SK-N-SH (cell line): ENCODE results near the gene SLC35F5. TPM values are rescaled to one million over a fixed set of nuclear protein-coding genes. Genes with fewer than 3 reads are reported as not detected.

ENCODE experiments used
- CTCF ChIA-PET: fragments of 300-600, 350-600 bp; formaldehyde crosslinking; extraction: SDS; loops from one replicate; lab custom pipeline; 2021; lab: Yijun Ruan, JAX
- POLR2A ChIA-PET: fragments of 350-600 bp; sonication (Branson Sonifier 250); formaldehyde crosslinking; extraction: SDS; loops from one replicate; lab custom pipeline; 2020; ENCODE audit warnings: antibody characterized with exemption, inconsistent platforms; lab: Yijun Ruan, JAX
- DNase-seq: peaks from one replicate; pipeline ENCODE4 v3.0.0; 2012
- H2AFZ ChIP-seq: fragments of 200-600 bp; sonication (generic); 2 replicates; pipeline ENCODE4 v1.8.1; 2016; ENCODE audit warnings: antibody characterized with exemption, mild to moderate bottlenecking, low read depth
- H3F3A ChIP-seq: fragments of 200-600 bp; sonication (generic); replicated peaks from 2 replicates; pipeline ENCODE3; 2016; ENCODE audit warnings: antibody characterized with exemption, mild to moderate bottlenecking; ENCODE audit not compliant: insufficient read depth
- H3K27ac ChIP-seq, 2 experiments: fragments of 200-500 bp in 1 of 2; fragments of 200-600 bp in 1 of 2; sonication (Bioruptor generic) in 1 of 2; sonication (generic), shearing (Covaris generic) in 1 of 2; 2 replicates each; pipeline versions ENCODE4 v1.5.1 to v1.6.1; 2014 to 2016; ENCODE audit warnings: low read depth in 2 of 2, inconsistent platforms in 1 of 2, low read length in 1 of 2, mild to moderate bottlenecking in 1 of 2, mixed read lengths in 1 of 2
- H3K27me3 ChIP-seq: fragments of 200-600 bp; sonication (generic), shearing (Covaris generic); 2 replicates; pipeline ENCODE4 v1.6.1; 2016; ENCODE audit warnings: mixed run types; ENCODE audit not compliant: insufficient read depth
- H3K36me3 ChIP-seq, 2 experiments: fragments of 200-500 bp in 1 of 2; fragments of 200-600 bp in 1 of 2; sonication (Bioruptor generic) in 1 of 2; sonication (generic) in 1 of 2; replicated peaks in 1 of 2; 2 replicates each; pipeline versions ENCODE3 to v1.5.1; 2014 to 2016; ENCODE audit warnings: low read length in 1 of 2, mild to moderate bottlenecking in 1 of 2; ENCODE audit not compliant: insufficient read depth in 2 of 2, control insufficient read depth in 1 of 2
- H3K4me1 ChIP-seq, 2 experiments: fragments of 200-500 bp in 1 of 2; fragments of 200-600 bp in 1 of 2; sonication (Bioruptor generic) in 1 of 2; sonication (generic), shearing (Covaris generic) in 1 of 2; 2 replicates each; pipeline versions ENCODE4 v1.5.1 to v1.6.1; 2014 to 2016; ENCODE audit warnings: low read depth in 1 of 2, low read length in 1 of 2, mixed run types in 1 of 2; ENCODE audit not compliant: insufficient read depth in 2 of 2, control insufficient read depth in 1 of 2
- H3K4me2 ChIP-seq: fragments of 200-600 bp; sonication (generic), shearing (Covaris generic); 2 replicates; pipeline ENCODE4 v1.6.1; 2017; ENCODE audit warnings: mixed run types
- H3K4me3 ChIP-seq, 2 experiments: fragments of 200-500 bp in 1 of 2; fragments of 200-600 bp in 1 of 2; sonication (Bioruptor generic) in 1 of 2; sonication (generic), shearing (Covaris generic) in 1 of 2; 2 replicates each; pipeline versions ENCODE4 v1.5.1 to v1.8.1; 2014 to 2016; ENCODE audit warnings: low read depth in 2 of 2, inconsistent platforms in 1 of 2, low read length in 1 of 2, mild to moderate bottlenecking in 1 of 2, mixed read lengths in 1 of 2, moderate library complexity in 1 of 2
- H3K79me2 ChIP-seq: fragments of 200-600 bp; sonication (generic); 2 replicates; pipeline ENCODE4 v1.8.1; 2017; ENCODE audit warnings: mild to moderate bottlenecking; ENCODE audit not compliant: insufficient read depth
- H3K9ac ChIP-seq: fragments of 200-600 bp; sonication (generic); 2 replicates; pipeline ENCODE4 v1.6.1; 2017; ENCODE audit warnings: mixed run types
- H3K9me2 ChIP-seq: fragments of 200-600 bp; sonication (generic); 2 replicates; pipeline ENCODE4 v1.6.1; 2017; ENCODE audit warnings: mixed run types
- H3K9me3 ChIP-seq: fragments of 200-600 bp; sonication (generic); 2 replicates; pipeline ENCODE4 v1.6.1; 2017; ENCODE audit warnings: mixed run types, mild to moderate bottlenecking, moderate library complexity
- H4K20me1 ChIP-seq: fragments of 200-600 bp; sonication (generic); 2 replicates; pipeline ENCODE4 v1.6.1; 2017; ENCODE audit warnings: mild to moderate bottlenecking, mixed run types; ENCODE audit not compliant: insufficient read depth
- CHD2 ChIP-seq: fragments of 150-350 bp; IDR thresholded peaks from 2 replicates; pipeline ENCODE4 v1.6.1; 2018; ENCODE audit warnings: low read length; ENCODE audit not compliant: partially characterized antibody
- ELF1 ChIP-seq: IDR thresholded peaks from 2 replicates; pipeline ENCODE4 v1.4.0; 2012
- EP300 ChIP-seq, 2 experiments: IDR thresholded peaks; 2 replicates each; pipeline versions ENCODE4 v1.4.0 to v1.6.1; 2012; ENCODE audit warnings: borderline replicate concordance in 1 of 2, low read depth in 1 of 2, low read length in 1 of 2
- EZH2phosphoT487 ChIP-seq: fragments of 200-600 bp; sonication (generic); IDR thresholded peaks from 2 replicates; pipeline ENCODE4 v1.6.1; 2017; ENCODE audit warnings: low read depth, mixed run types, mild to moderate bottlenecking, antibody characterized with exemption, moderate library complexity, borderline replicate concordance
- FOXJ3 ChIP-seq: sonication (generic); formaldehyde crosslinking; IDR thresholded peaks from 2 replicates; pipeline ENCODE4 v1.5.1; 2020; ENCODE audit warnings: mild to moderate bottlenecking, missing genetic modification reagents
- GABPA ChIP-seq: IDR thresholded peaks from 2 replicates; pipeline ENCODE4 v1.4.0; 2012; ENCODE audit warnings: low read depth, mild to moderate bottlenecking
- IRF3 ChIP-seq: fragments of 150-350 bp; IDR thresholded peaks from 2 replicates; pipeline ENCODE4 v1.6.1; 2016; ENCODE audit warnings: mild to moderate bottlenecking, low read depth, low read length
- MAX ChIP-seq: IDR thresholded peaks from 2 replicates; pipeline ENCODE4 v1.4.0; 2012; ENCODE audit warnings: low read depth
- PBX3 ChIP-seq: IDR thresholded peaks from 2 replicates; pipeline ENCODE4; 2012
- POLR2AphosphoS5 ChIP-seq: IDR thresholded peaks from 2 replicates; pipeline ENCODE4 v1.6.1; 2012; ENCODE audit warnings: low read depth, low read length
- REST ChIP-seq: IDR thresholded peaks from 2 replicates; pipeline ENCODE4 v1.6.1; 2012; ENCODE audit warnings: mild to moderate bottlenecking, low read depth, low read length, moderate library complexity
- RFX5 ChIP-seq: IDR thresholded peaks from 2 replicates; pipeline ENCODE4 v1.6.1; 2012; ENCODE audit warnings: mild to moderate bottlenecking, improper control_type of control experiment, low read length
- SIN3A ChIP-seq: IDR thresholded peaks from 2 replicates; pipeline ENCODE4 v1.6.1; 2012; ENCODE audit warnings: low read depth, mild to moderate bottlenecking, low read length, moderate library complexity, borderline replicate concordance
- TAF1 ChIP-seq: IDR thresholded peaks from 2 replicates; pipeline ENCODE4 v1.6.1; 2012; ENCODE audit warnings: low read depth, mild to moderate bottlenecking, low read length, moderate library complexity, borderline replicate concordance
- TEAD4 ChIP-seq: IDR thresholded peaks from 2 replicates; pipeline ENCODE4 v1.4.0; 2012; ENCODE audit warnings: mild to moderate bottlenecking, borderline replicate concordance; ENCODE audit not compliant: insufficient read depth
- USF1 ChIP-seq: IDR thresholded peaks from 2 replicates; pipeline ENCODE4 v1.4.0; 2012; ENCODE audit warnings: low read depth, borderline replicate concordance
- YY1 ChIP-seq: IDR thresholded peaks from 2 replicates; pipeline ENCODE4 v1.4.0; 2012; ENCODE audit warnings: low read depth, mild to moderate bottlenecking
- WGBS: methylation state at CpG from one replicate; pipeline ENCODE4 v1.1.6; 2017; ENCODE audit warnings: low lambda C conversion rate; 5-methylcytosine and 5-hydroxymethylcytosine counted together
- polyA plus RNA-seq, 3 experiments: library from polyadenylated mRNA; depleted of rRNA; stranded (reverse); fragments of >200 nt; gene quantifications; 2 replicates each; pipeline ENCODE4 v1.2.3, GENCODE V29; 2012

The SLC35F5 gene
- 16.8 and 26.7 TPM in 2 replicates for polyA plus RNA-seq (2012; rRNA removed)
- polyA plus RNA-seq (2012; cell fraction: cytosol; rRNA removed) = 26.2 and 26.5 TPM in 2 replicates
- polyA plus RNA-seq (2012; cell fraction: nucleus; rRNA removed) = 11.1 and 25.7 TPM in 2 replicates

GRCh38 chr2:113756355-113757137, at the start of gene SLC35F5:
Gene SLC35F5 (minus strand): TSS chr2:113756642. CDS start chr2:113756409, 233 bp downstream.
- Histone ChIP-seq H3K4me2 (peak within 1 kb of the TSS; percentile 89), H4K20me1 (peaks cover 9% of the 10 kb centered on the region; the same call in 1 of the 2 replicates), H3K9me2 (no peaks in the 10 kb centered on the region), H3F3A (peaks cover 19% of the 10 kb centered on the region)
- TF ChIP-seq EZH2phosphoT487 (no peak), FOXJ3 (CRISPR knock-in tag) (no peak), REST (peak; percentile 59; the same call in 1 of the 2 replicates), CHD2 (peak; percentile 83), PBX3 (no peak), ELF1 (peak; percentile 92), POLR2AphosphoS5 (peak; percentile 93), EP300 (IDR thresholded peaks at IDR 0.05; ENCODE audit: borderline replicate concordance in 1 of 2, low read depth in 1 of 2, low read length in 1 of 2) (no peak), RFX5 (no peak), YY1 (peak; percentile 82), IRF3 (no peak), GABPA (peak; percentile 74), TAF1 (peak; percentile 66), TEAD4 (no peak), MAX (peak; percentile 73; the same call in 1 of the 2 replicates), SIN3A (no peak; the same call in 1 of the 2 replicates), USF1 (no peak)
- TF ChIP-seq, all 33 proteins: peak for 8
- no peaks in the 10 kb centered on the region for H3K9me3 ChIP-seq
- H3K27ac ChIP-seq = peak within 1 kb of the TSS; percentile 86 to 93
- H3K27me3 ChIP-seq = no peaks in the 10 kb centered on the region
- peaks cover 0 to 11% of the 10 kb centered on the region in 2 experiments; a peak in 3 of 4 replicates for H3K4me1 ChIP-seq
- peaks cover 5 to 19% of the 10 kb centered on the region in 2 experiments for H3K36me3 ChIP-seq
- H3K9ac ChIP-seq = peak within 1 kb of the TSS; percentile 92
- WGBS = under 1% methylated on average over 49 of the region's 76 CpGs
- DNase-seq = peak; percentile 96
- POLR2A ChIA-PET = interaction anchor here (0.9 to 1.3 kb wide), 5 partner anchors 39 to 140 kb away, joined by 3 to 6 read pairs (median 3); partner anchors contain the start of gene ACTR3
- CTCF ChIA-PET = interaction anchor here (1.2 to 1.5 kb wide), 2 partner anchors 9 to 69 kb away, joined by 3 to 5 read pairs; no protein-coding TSS in a partner anchor
- H3K4me3 ChIP-seq = peak within 1 kb of the TSS; percentile 94 to 99
- peak within 1 kb of the TSS; percentile 79 for H2AFZ ChIP-seq
- peaks cover 58% of the 10 kb centered on the region for H3K79me2 ChIP-seq
